Karpas-422 (cell line): ENCODE measurements around the gene IDUA. TPM values are rescaled to one million over a fixed set of nuclear protein-coding genes. Genes with fewer than 3 reads are reported as not detected.
A peak's percentile ranks its signal among the peaks of the same experiment; 100 is the strongest.

ENCODE experiments used
- DNase-seq: peaks from one replicate; pipeline ENCODE4 v3.0.0-alpha.2; 2015
- H2AFZ ChIP-seq: fragments of 200-600 bp; sonication (generic); 2 replicates; pipeline ENCODE4 v1.6.1; 2014; ENCODE audit warnings: antibody characterized with exemption, low read length, mixed read lengths
- H3K27ac ChIP-seq: fragments of 200-600 bp; sonication (generic); 2 replicates; pipeline ENCODE4 v1.5.1; 2014; ENCODE audit warnings: mild to moderate bottlenecking, low read length, moderate library complexity
- H3K27me3 ChIP-seq: fragments of 200-600 bp; sonication (generic); 2 replicates; pipeline ENCODE4 v1.6.1; 2014; ENCODE audit warnings: low read length, mixed read lengths
- H3K36me3 ChIP-seq: fragments of 200-600 bp; sonication (generic); 2 replicates; pipeline ENCODE4 v1.6.1; 2014; ENCODE audit warnings: low read length, mixed read lengths; ENCODE audit not compliant: insufficient read depth
- H3K4me1 ChIP-seq: fragments of 200-600 bp; sonication (generic); 2 replicates; pipeline ENCODE4 v1.6.1; 2014; ENCODE audit warnings: mild to moderate bottlenecking, low read length, mixed read lengths
- H3K4me2 ChIP-seq: fragments of 200-600 bp; sonication (generic); 2 replicates; pipeline ENCODE4 v1.6.1; 2014; ENCODE audit warnings: low read length, low read depth, mild to moderate bottlenecking; ENCODE audit not compliant: poor library complexity, severe bottlenecking
- H3K4me3 ChIP-seq: fragments of 200-600 bp; sonication (generic); 2 replicates; pipeline ENCODE4 v1.5.1; 2014; ENCODE audit warnings: mild to moderate bottlenecking, antibody characterized with exemption, low read length, mixed read lengths
- H3K79me2 ChIP-seq: fragments of 200-600 bp; sonication (generic); 2 replicates; pipeline ENCODE4 v1.6.1; 2014; ENCODE audit warnings: mild to moderate bottlenecking, low read length, mixed read lengths
- H3K9ac ChIP-seq: fragments of 200-600 bp; sonication (generic); 2 replicates; pipeline ENCODE4 v1.6.0; 2014; ENCODE audit warnings: low read length
- H3K9me2 ChIP-seq: fragments of 200-600 bp; sonication (generic), shearing (Covaris generic); replicated peaks from 2 replicates; pipeline ENCODE4 v1.6.0; 2014; ENCODE audit warnings: mild to moderate bottlenecking, low read length, moderate library complexity; ENCODE audit not compliant: insufficient read depth
- H3K9me3 ChIP-seq: fragments of 300-700, 200-600 bp; sonication (generic); 2 replicates; pipeline ENCODE4 v1.6.1; 2014; ENCODE audit warnings: low read length, mixed read lengths
- H4K20me1 ChIP-seq: fragments of 200-600 bp; sonication (generic); 2 replicates; pipeline ENCODE4 v1.6.1; 2014; ENCODE audit warnings: mild to moderate bottlenecking, antibody characterized with exemption, low read length, low read depth; ENCODE audit not compliant: insufficient read depth
- total RNA-seq: library from RNA; depleted of rRNA; stranded (reverse); fragments of >200 nt; shearing (Covaris generic); gene quantifications from 2 replicates; pipeline ENCODE4 v1.2.3, GENCODE V29; 2014; ENCODE audit warnings: low replicate concordance

The IDUA gene
- total RNA-seq, 1 experiment from 2014 or later: 20.8 TPM

- Histone ChIP-seq H3K9ac (no peak overlapping the region), H3K4me1 (peaks cover 12% of the 10 kb centered on the region), H3K4me2 (no peak overlapping the region), H3K9me2 (no peaks in the 10 kb centered on the region), H3K36me3 (no peaks in the 10 kb centered on the region), H3K4me3 (no peak overlapping the region), H3K9me3 (no peaks in the 10 kb centered on the region), H2AFZ (no peak overlapping the region), H3K27ac (no peak overlapping the region), H3K27me3 (no peaks in the 10 kb centered on the region), H4K20me1 (peaks cover 6% of the 10 kb centered on the region; the same call in 1 of the 2 replicates), H3K79me2 (no peaks in the 10 kb centered on the region)
- no peak for DNase-seq
These were observed 37.3 kb downstream of the IDUA start for GRCh38 chr4:1023895-1024740.

- H3K79me2 ChIP-seq: no peaks in the 10 kb centered on the region
- H3K9ac ChIP-seq: no peak overlapping the region
- no peak overlapping the region for H3K4me3 ChIP-seq
- H3K4me2 ChIP-seq: no peak overlapping the region
- no peak overlapping the region for H2AFZ ChIP-seq
- DNase-seq: no peak
- no peaks in the 10 kb centered on the region for H3K27me3 ChIP-seq
- H3K36me3 ChIP-seq: no peaks in the 10 kb centered on the region
- no peaks in the 10 kb centered on the region for H3K9me2 ChIP-seq
- no peak overlapping the region for H3K27ac ChIP-seq
- H3K9me3 ChIP-seq: no peaks in the 10 kb centered on the region
- H3K4me1 ChIP-seq: peaks cover 12% of the 10 kb centered on the region
- H4K20me1 ChIP-seq: peaks cover 5% of the 10 kb centered on the region; the same call in 1 of the 2 replicates
These were observed 38.2 kb downstream of the IDUA start for GRCh38 chr4:1024882-1025545.

GRCh38 chr4:1026115-1026514 is 39.3 kb downstream of the IDUA start:
- Histone ChIP-seq H3K4me3 (no peak overlapping the region), H2AFZ (no peak overlapping the region), H3K4me2 (no peak overlapping the region), H3K36me3 (no peaks in the 10 kb centered on the region), H3K9me3 (no peaks in the 10 kb centered on the region), H3K9me2 (no peaks in the 10 kb centered on the region), H3K9ac (no peak overlapping the region), H3K27me3 (no peaks in the 10 kb centered on the region), H3K79me2 (no peaks in the 10 kb centered on the region), H3K4me1 (peaks cover 11% of the 10 kb centered on the region), H3K27ac (no peak overlapping the region), H4K20me1 (peaks cover 5% of the 10 kb centered on the region; the same call in 1 of the 2 replicates)
- peak; percentile 68 for DNase-seq

- no peaks in the 10 kb centered on the region for H3K9me3 ChIP-seq
- H4K20me1 ChIP-seq: no peaks in the 10 kb centered on the region
- no peak overlapping the region for H3K4me3 ChIP-seq
- no peak overlapping the region for H3K9ac ChIP-seq
- no peaks in the 10 kb centered on the region for H3K36me3 ChIP-seq
- no peak overlapping the region for H3K4me2 ChIP-seq
- H3K27ac ChIP-seq: no peak overlapping the region
- no peaks in the 10 kb centered on the region for H3K9me2 ChIP-seq
- no peaks in the 10 kb centered on the region for H3K79me2 ChIP-seq
- no peak for DNase-seq
- H3K4me1 ChIP-seq: no peaks in the 10 kb centered on the region
- H3K27me3 ChIP-seq: no peaks in the 10 kb centered on the region
- no peak overlapping the region for H2AFZ ChIP-seq
These were observed 40.5 kb downstream of the IDUA start for GRCh38 chr4:1027219-1027914.

GRCh38 chr4:1027915-1028238 is 41.0 kb downstream of the IDUA start:
- no peak overlapping the region for H3K4me2 ChIP-seq
- H3K4me3 ChIP-seq: no peak overlapping the region
- H2AFZ ChIP-seq: no peak overlapping the region
- H3K79me2 ChIP-seq: no peaks in the 10 kb centered on the region
- H3K9me2 ChIP-seq: no peaks in the 10 kb centered on the region
- no peak overlapping the region for H3K27ac ChIP-seq
- H3K36me3 ChIP-seq: no peaks in the 10 kb centered on the region
- DNase-seq: no peak
- H4K20me1 ChIP-seq: no peaks in the 10 kb centered on the region
- H3K9me3 ChIP-seq: no peaks in the 10 kb centered on the region
- H3K9ac ChIP-seq: no peak overlapping the region
- H3K4me1 ChIP-seq: no peaks in the 10 kb centered on the region
- H3K27me3 ChIP-seq: no peaks in the 10 kb centered on the region

GRCh38 chr4:1028574-1029220 is 41.9 kb downstream of the IDUA start:
- Histone ChIP-seq H3K9ac (no peak overlapping the region), H3K9me3 (no peaks in the 10 kb centered on the region), H3K4me2 (no peak overlapping the region)

GRCh38 chr4:1029529-1029928 is 42.7 kb downstream of the IDUA start:
- DNase-seq: no peak
- no peaks in the 10 kb centered on the region for H3K9me3 ChIP-seq
- no peak overlapping the region for H3K27ac ChIP-seq
- H4K20me1 ChIP-seq: no peaks in the 10 kb centered on the region
- no peaks in the 10 kb centered on the region for H3K27me3 ChIP-seq
- H3K4me2 ChIP-seq: no peak overlapping the region
- no peak overlapping the region for H3K9ac ChIP-seq
- no peak overlapping the region for H2AFZ ChIP-seq
- H3K9me2 ChIP-seq: no peaks in the 10 kb centered on the region
- no peaks in the 10 kb centered on the region for H3K79me2 ChIP-seq
- H3K36me3 ChIP-seq: no peaks in the 10 kb centered on the region
- no peaks in the 10 kb centered on the region for H3K4me1 ChIP-seq
- no peak overlapping the region for H3K4me3 ChIP-seq

More at GRCh38 chr4:1028574-1029220, 41.9 kb downstream of the IDUA start:
- Histone ChIP-seq H2AFZ (no peak overlapping the region), H3K27me3 (no peaks in the 10 kb centered on the region), H3K79me2 (no peaks in the 10 kb centered on the region), H3K27ac (no peak overlapping the region), H4K20me1 (no peaks in the 10 kb centered on the region), H3K36me3 (no peaks in the 10 kb centered on the region), H3K4me1 (no peaks in the 10 kb centered on the region), H3K4me3 (no peak overlapping the region), H3K9me2 (no peaks in the 10 kb centered on the region)
- no peak for DNase-seq

GRCh38 chr4:1030031-1030430 is 43.2 kb downstream of the IDUA start:
- Histone ChIP-seq H3K4me3 (no peak overlapping the region), H3K27ac (no peak overlapping the region), H3K4me2 (no peak overlapping the region), H3K79me2 (no peaks in the 10 kb centered on the region), H3K9me3 (no peaks in the 10 kb centered on the region), H4K20me1 (no peaks in the 10 kb centered on the region), H3K36me3 (no peaks in the 10 kb centered on the region), H3K4me1 (no peaks in the 10 kb centered on the region), H3K27me3 (no peaks in the 10 kb centered on the region), H2AFZ (no peak overlapping the region), H3K9me2 (no peaks in the 10 kb centered on the region), H3K9ac (no peak overlapping the region)
- DNase-seq: no peak
